GM18498 (cell line): ENCODE results near the gene ABCA2.
"Not testable (repeated sequence)": the region's sequence is repeated elsewhere in the genome, so short reads cannot be mapped to it uniquely, and the experiment has no call there.

ENCODE experiments used
- ATAC-seq: cut with Tn5 transposase; IDR thresholded peaks from one replicate; pipeline ENCODE4 v1.9.1; 2021; ENCODE audit warnings: mild to moderate bottlenecking, moderate library complexity; ENCODE audit not compliant: unreplicated experiment

Gene ABCA2

DNA sequence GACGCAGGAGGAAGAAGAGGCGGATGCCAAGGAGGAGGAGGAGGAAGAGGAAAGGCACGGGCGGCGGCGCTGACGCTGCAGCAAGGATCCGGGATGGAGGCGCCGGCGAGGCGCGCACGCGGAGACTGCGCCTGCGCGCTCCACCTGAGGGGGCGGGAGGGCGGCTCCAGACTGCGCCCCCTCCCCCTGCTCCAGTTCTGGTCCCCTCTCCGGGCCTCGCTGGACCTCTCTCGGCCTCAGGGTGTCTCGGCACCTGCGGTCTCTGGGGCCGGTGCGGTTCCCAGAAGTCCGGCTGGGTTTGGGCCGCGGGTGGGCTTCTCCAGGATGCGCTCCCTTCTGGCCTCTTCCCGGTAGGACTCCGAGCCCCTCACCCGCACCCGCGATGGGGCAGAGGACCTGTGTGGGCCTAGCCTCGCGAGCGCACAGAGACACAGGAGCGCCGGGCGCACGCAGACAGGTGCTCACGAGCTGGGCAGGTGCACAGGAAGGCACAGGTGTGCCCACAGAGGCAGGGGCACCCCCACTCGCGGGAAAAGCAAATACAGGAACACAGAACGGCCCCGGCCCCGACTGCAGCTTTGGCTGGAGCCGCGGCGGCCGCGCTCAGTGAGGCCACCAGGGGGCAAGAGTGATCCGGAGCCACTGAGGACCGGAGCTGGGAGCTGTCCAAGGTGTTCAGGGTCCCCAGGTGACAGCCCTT lies 18.2 kb upstream of the ABCA2 start, which contains the start of gene NPDC1:
Gene NPDC1 (minus strand): TSS at position 90 of the 700 bp plus-strand sequence. CDS start 188 bp downstream, outside the sequence.
- peak; percentile 51 for ATAC-seq

GRCh38 chr9:137045294-137046087 lies 17.5 kb upstream of the ABCA2 start:
- no peak for ATAC-seq

- ATAC-seq = no peak
These were observed 16.6 kb upstream of the ABCA2 start for GRCh38 chr9:137044502-137045177.

DNA sequence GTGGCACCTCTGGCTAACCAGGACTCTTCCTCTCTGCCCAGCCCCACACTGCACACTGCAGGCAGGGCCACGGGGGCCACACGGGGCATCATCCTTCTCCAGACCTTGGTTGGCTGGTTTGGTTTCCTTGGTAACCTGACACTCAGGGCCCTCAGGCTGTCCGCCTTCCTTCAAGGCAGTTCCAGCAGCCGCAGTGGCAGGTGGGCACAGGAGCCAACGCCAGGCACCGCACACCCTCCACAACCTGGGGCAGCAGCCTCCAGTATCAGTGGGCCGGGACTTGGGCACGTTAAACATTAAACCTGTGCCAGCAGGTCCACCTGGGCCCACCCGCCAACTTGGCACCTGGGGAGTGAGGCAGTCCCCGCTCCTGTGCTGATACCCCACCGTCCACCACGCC lies 16.0 kb upstream of the ABCA2 start:
- ATAC-seq = no peak

- ATAC-seq = no peak
These were observed 15.0 kb upstream of the ABCA2 start for GRCh38 chr9:137042751-137043727.

DNA sequence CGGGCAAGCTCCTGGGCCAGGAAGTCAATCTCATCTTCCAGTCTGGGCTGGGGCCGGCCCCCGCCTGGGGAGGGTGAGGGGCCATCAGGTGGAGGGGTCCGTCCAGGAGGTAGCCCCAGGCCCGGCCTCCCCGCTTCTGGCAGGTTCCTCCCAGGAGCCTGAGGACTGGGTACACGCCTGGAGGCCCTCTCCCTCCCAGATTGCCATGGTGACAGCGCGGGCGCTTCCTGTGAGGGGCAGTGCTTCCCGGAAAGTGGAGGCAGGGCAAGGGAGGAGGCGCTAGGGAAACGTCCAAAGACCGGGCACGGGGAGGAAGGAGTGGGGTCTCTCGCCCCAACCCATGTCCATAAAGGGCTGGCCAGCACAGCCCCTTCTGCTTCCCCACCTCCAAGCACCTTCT lies 13.1 kb upstream of the ABCA2 start:
- ATAC-seq = no peak

- no peak for ATAC-seq
These were observed 12.5 kb upstream of the ABCA2 start for GRCh38 chr9:137040568-137040967.

DNA sequence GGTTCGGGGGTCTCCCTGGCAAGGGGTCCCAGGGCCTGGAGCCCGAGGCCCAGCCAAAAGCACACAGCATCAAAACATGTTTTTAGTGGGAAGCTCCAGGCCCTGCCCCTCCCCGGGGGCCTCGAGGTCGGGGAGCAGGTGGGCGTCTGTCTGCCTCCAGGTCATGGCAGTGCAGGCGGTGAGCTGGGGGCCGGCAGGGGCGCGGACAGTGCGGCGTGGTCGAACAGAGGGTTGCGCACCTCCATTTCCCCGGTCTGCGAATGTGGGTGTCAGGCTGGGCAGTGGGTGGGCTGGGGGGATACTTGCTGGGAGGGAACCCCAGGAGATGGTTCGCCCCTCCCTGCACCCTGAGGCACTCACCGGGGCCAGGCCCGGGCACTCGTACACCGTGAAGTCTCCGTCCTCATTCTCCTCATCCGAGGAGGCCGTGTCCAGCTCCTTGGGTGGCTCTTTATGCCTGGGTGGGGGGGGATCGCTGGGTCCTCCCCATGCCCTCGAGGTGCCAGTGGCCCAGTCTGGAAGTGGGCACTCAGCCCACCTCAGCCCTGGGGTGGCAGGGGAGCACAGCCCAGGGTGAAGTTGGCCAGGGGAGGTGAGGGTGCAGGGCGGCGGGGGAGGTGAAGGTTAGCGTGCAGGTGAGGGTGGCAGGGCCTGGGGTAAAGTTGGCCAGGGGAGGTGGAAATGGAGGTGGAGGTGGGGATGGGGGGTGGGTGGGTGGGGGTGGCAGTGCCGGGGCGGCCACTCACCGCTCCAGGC lies 11.8 kb upstream of the ABCA2 start:
- no peak for ATAC-seq

- no peak for ATAC-seq
These were observed 10.9 kb upstream of the ABCA2 start for GRCh38 chr9:137038916-137039315.

- no peak for ATAC-seq
These were observed 9.4 kb upstream of the ABCA2 start for GRCh38 chr9:137037483-137037882.

GRCh38 chr9:137037035-137037434 lies 9.0 kb upstream of the ABCA2 start:
- no peak for ATAC-seq

- ATAC-seq = no peak
These were observed 7.9 kb upstream of the ABCA2 start for GRCh38 chr9:137035937-137036336.

DNA sequence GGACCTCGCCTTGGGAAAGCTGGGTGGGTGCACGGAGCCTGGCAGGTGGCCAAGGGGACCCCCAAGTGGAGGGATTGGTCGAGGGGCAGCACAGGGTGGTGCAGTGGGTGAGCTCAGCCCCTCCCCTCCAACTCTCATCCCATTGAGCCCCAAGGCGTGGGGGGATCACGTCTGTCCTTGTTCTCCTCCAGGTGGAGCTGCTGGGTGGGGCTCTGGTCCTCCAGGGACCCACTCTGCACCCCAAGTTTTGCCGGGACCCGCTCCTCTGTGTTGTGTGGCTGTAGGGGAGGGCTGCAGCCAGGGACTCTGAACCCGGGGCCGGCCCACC lies 7.4 kb upstream of the ABCA2 start:
- no peak for ATAC-seq

DNA sequence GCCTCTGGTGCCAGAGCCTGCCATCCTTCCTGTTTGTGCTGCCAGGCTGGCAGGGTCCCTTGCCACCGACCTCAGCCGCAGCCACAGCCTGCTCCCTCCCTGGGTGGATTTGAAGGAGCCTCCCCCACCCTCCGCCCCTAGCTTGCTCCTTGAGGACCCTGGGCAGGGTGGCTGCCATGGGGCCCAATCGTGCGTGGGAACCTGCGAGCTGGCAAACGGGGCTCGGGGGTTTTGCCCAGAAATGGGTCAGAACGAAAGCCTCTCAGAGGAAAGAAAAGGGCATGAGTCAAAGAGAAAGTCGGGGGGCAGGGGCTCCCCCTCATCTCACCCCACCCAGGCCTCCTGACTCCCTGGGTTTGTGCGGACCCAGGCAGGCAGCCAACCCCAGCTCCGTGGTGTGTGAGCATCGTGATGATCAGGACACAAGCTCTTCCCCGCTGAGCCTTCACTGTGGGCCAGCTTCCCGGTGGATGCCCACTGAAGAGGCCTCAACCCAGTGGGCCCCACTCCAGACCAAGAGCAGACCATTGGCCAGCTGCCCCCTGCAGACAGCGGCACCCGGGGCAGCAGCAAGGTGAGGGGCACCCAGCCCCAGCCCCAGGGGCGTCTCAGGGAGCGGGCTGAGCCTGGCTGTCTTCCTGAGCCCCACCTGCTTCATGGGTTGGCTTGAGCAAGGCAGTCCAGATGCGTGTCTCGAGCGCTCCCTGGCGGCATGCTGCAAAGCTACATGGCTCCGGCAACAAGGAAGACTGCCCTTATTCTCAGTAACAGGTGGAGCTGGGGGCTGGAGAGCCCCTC lies 6.9 kb upstream of the ABCA2 start:
- peak; percentile 58 for ATAC-seq

DNA sequence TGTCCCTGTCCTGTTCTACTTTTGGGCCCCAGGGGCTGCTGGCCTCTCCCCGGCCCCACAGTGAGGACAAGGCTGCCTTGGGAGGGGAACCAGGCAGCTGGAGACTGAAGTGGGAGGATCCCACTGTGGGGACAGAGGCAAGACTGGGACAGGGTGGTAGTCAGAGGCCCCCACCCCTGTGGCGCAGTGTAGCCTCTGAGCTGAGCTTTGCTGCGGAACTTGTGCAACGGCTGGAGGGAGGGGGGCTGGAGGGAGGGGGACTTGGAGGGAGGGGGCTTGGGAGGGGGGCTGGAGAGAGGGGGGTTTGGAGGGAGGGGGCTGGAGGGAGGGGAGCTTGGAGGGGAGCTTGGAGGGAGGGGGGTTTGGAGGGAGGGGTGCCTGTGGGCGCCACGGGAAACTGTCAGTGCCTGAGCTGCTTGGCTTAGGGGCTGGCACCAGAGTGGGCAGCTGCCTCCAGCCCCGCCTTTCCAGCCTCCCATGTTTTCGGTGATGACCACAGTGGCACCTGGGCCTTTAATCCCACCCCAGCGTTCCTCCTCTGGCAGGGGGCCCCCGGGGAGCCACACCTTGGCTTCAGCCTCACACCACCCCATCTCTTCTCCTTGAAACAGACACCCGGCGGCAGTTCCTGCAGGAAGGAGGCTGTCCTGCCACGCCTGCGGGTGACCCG lies 6.1 kb upstream of the ABCA2 start:
- ATAC-seq = no peak

DNA sequence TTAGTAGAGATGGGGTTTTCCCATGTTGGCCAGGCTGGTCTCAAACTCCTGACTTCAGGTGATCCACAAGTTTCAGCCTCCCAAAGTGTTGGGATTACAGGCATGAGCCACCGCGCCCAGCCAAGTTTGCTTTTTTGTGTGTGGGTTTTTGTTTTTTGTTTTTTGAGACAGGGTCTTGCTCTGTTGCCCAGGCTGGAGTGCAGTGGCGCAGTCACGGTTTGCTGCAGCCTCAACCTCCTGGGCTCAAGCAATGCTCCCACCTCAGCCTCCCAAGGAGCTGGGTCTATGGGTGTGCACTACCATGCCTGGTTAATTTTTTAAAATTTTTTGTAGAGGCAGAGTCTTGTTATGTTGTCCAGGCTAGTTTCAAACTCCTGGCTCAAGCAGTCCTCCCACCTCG lies 5.4 kb upstream of the ABCA2 start:
- ATAC-seq = not testable (repeated sequence)

DNA sequence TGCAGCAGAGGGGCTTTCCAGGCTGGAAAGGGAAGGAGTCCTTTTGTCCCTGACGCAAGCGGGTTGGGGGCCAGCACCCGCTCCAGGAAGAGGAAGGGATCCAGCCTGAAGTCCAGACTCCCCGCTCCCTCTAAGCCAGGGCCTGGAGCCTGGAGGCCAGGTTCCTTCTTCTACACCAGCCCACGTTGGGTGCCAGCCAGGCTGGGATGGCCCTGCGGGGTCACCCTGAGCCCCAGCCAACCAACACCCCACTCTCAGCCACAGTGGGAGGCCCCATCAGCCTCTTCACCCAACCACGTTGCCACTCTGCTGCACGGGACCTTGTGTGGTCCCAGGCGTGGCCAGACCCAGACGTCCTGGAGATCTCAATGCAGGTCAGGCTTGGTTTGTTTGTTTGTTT lies 4.8 kb upstream of the ABCA2 start:
- ATAC-seq = no peak

DNA sequence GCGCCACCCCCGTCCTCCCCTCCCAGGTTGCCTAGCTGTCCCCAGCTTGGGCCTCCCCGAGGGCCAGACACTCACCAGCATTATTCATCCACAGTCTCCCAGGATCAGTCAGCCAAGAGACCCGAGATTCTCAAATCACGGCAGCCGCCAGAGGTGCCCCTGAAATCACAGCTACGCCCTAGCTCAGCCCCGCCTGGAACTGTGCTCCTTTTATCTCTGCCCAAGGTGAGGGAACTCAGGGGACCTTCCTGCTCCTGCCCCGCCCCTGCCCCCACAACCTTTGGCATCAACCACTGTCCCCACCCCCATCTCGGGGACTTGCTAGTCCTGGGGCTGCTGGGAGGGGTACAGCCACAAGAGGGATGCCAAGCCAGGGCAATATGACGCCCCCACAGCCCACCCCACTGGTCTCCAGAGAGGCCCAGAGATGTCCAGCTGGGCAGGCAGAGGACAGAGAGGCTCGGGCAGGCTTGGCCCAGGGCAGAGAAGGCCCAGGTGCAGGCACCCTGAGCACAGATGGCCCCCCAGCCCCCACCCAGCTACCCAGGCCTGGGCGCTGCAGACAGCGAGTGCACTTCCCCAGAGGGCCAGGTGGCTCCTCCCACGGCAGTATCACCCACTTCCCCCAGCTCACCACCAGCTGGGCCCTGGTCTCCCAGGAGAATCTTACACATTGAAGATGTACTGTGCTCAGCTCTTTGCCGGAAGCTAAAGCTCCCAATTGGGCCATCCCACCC lies 4.0 kb upstream of the ABCA2 start, which contains the start of gene FUT7:
Gene FUT7 (minus strand): TSS at position 185 of the 737 bp plus-strand sequence. CDS start 97 bp downstream, at position 88.
- ATAC-seq = no peak
